AG09309 (cell line): ENCODE measurements around the gene EXOC3.

ENCODE experiments used
- DNase-seq: peaks from one replicate; pipeline ENCODE4 v3.0.0-alpha.2; 2010; ENCODE audit warnings: low read depth
- H3K4me3 ChIP-seq: 2 replicates; pipeline ENCODE4 v1.5.1; 2011; ENCODE audit warnings: mild to moderate bottlenecking, low read depth, low read length, moderate library complexity; ENCODE audit not compliant: control insufficient read depth
- CTCF ChIP-seq: IDR thresholded peaks from 2 replicates; pipeline ENCODE4 v1.5.1; 2011; ENCODE audit warnings: mild to moderate bottlenecking, low read depth, low read length, inconsistent platforms; ENCODE audit not compliant: insufficient read depth, control insufficient read depth; ENCODE audit errors: missing control alignments

Gene EXOC3

DNA sequence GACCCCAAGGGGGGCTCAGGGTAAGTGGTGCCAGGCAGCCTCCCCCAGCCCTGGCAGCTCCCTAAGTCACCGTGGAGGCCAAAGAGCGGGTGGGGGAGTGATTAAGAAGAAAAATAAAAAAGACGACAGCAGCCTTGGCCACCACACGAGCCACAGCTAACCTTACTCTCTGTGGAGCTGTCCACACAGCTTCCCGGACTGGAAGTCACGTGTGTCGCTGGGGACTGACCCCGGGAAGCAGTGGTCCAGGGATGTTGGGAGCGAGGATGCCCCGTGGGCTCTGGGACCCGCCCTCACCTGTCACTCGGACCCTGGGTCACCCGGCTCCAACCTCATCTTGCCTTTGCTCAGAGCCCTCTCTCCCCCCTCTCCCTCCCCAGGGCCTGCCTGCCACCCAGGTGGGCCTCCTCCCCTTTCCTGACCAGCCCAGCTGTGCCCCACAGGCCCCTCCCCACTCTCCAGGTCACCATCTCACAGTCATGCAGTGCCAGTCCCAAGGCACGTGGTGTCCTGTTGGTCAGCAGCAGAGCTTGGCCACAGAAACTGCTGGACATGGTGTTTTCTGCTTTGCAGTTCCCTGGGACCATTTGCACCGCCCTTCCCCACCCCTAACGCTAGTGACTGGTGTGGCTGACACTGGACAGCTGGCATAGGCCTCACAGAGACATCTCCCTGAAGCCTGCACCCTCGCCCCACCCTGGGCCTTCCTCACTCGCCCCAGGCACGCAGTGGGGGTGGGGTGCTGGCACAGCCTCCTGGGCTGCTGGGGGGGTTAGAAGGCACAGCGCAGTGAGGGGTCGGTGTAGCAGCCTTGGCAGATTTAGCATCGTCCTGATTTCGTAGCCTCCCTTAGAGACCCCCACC, 9.8 kb upstream of the EXOC3 start:
- no peak overlapping the region for H3K4me3 ChIP-seq
- TF ChIP-seq CTCF: no peak
- no peak for DNase-seq

- TF ChIP-seq CTCF: no peak
- H3K4me3 ChIP-seq: no peak overlapping the region
- DNase-seq: no peak
Observed at GRCh38 chr5:433836-434235, 9.1 kb upstream of the EXOC3 start.

DNA sequence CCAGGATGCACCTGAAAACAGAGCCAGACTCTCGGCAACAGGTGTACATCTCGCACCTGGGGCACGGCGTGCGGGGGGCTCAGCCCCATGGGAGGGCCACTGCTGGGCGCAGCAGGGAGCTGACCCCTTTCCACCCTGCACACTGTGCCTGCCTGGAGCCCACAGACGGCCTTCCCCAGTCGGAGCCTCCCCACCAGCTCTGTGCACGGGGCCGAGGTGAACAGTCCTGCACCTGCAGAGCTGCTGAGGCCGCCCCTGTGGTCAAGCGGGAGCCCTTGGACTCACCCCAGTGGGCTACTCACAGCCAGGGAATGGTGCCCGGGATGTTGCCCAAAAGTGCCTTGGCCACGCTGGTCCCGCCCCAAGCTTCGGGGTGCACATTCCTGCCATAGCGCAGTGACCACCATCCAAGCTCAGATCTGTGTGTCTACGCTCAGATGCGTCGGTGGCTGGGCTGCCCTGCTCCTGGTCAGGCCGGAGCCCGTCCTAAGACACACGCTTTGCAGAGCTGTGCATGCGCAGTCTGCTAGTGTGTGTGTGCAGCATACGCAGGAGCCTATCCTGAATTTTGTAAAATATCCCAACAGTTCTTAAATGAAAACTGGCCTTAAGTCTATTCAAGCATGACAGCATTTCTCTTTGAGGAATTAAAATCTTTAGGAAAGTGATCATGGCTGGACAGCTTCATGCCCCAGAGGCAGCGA, 8.4 kb upstream of the EXOC3 start:
- H3K4me3 ChIP-seq: no peak overlapping the region
- DNase-seq: no peak
- no peak for TF ChIP-seq CTCF

GRCh38 chr5:435156-435790, 7.7 kb upstream of the EXOC3 start:
- no peak for DNase-seq
- no peak for TF ChIP-seq CTCF
- H3K4me3 ChIP-seq: no peak overlapping the region

GRCh38 chr5:435961-436640, 6.9 kb upstream of the EXOC3 start:
- no peak for DNase-seq
- H3K4me3 ChIP-seq: no peak overlapping the region
- TF ChIP-seq CTCF: peak; percentile 51

DNA sequence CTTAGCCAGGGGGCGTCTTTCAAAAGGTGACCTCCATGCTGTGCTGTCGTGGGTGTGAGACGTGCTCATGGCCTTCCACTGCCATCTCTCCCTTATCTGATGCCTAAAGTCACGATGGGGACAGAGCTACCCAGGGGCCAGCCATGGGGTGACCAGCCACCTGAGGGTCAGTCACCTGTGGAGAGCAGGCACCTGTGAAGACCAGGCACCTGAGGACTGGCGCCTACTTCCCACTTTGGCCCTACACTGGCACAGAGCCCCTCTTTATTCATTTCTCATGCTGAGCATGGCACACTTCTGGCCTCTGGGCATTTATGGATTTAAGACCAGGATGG, 6.4 kb upstream of the EXOC3 start:
- DNase-seq: no peak
- no peak for TF ChIP-seq CTCF
- no peak overlapping the region for H3K4me3 ChIP-seq
